ENCODE measurements around the gene SIGLEC14.

GRCh38 chr19:51599084-51599483 lies 47.5 kb downstream of the SIGLEC14 start:
- TF ChIP-seq, protein P1, sequence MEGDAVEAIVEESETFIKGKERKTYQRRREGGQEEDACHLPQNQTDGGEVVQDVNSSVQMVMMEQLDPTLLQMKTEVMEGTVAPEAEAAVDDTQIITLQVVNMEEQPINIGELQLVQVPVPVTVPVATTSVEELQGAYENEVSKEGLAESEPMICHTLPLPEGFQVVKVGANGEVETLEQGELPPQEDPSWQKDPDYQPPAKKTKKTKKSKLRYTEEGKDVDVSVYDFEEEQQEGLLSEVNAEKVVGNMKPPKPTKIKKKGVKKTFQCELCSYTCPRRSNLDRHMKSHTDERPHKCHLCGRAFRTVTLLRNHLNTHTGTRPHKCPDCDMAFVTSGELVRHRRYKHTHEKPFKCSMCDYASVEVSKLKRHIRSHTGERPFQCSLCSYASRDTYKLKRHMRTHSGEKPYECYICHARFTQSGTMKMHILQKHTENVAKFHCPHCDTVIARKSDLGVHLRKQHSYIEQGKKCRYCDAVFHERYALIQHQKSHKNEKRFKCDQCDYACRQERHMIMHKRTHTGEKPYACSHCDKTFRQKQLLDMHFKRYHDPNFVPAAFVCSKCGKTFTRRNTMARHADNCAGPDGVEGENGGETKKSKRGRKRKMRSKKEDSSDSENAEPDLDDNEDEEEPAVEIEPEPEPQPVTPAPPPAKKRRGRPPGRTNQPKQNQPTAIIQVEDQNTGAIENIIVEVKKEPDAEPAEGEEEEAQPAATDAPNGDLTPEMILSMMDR (IDR thresholded peaks at IDR 0.05) = no peak
- no peak for TF ChIP-seq POLR2A (IDR thresholded peaks at IDR 0.05)
